LNCaP clone FGC (cell line): ENCODE data around the gene LMLN.

ENCODE experiments used
- DNase-seq: peaks from one replicate; pipeline ENCODE4 v3.0.0-alpha.2; 2011; ENCODE audit warnings: low read depth
- H3K4me3 ChIP-seq: 2 replicates; pipeline ENCODE4 v1.5.1; 2011; ENCODE audit warnings: mild to moderate bottlenecking, low read depth, low read length, control low read depth
- CTCF ChIP-seq: IDR thresholded peaks from 2 replicates; pipeline ENCODE4 v1.5.1; 2012; ENCODE audit warnings: mild to moderate bottlenecking; ENCODE audit not compliant: control insufficient read depth, insufficient read depth; ENCODE audit errors: extremely low read depth

Gene LMLN

GRCh38 chr3:198027799-198028390 lies 67.9 kb downstream of the LMLN start:
- no peak for TF ChIP-seq CTCF
- DNase-seq: no peak
- no peak overlapping the region for H3K4me3 ChIP-seq

- no peak overlapping the region for H3K4me3 ChIP-seq
- no peak for DNase-seq
- TF ChIP-seq CTCF: no peak
Observed at GRCh38 chr3:198028718-198029117, 68.7 kb downstream of the LMLN start.

GRCh38 chr3:198030125-198030524 lies 70.1 kb downstream of the LMLN start:
- no peak overlapping the region for H3K4me3 ChIP-seq
- peak; percentile 1 for DNase-seq
- TF ChIP-seq CTCF: no peak

- TF ChIP-seq CTCF: no peak
- no peak overlapping the region for H3K4me3 ChIP-seq
- no peak for DNase-seq
Observed at GRCh38 chr3:198030726-198031125, 70.7 kb downstream of the LMLN start.

- TF ChIP-seq CTCF: no peak
- no peak overlapping the region for H3K4me3 ChIP-seq
- no peak for DNase-seq
Observed at GRCh38 chr3:198032039-198032936, 72.3 kb downstream of the LMLN start.

- DNase-seq: no peak
- TF ChIP-seq CTCF: no peak
- no peak overlapping the region for H3K4me3 ChIP-seq
Observed at GRCh38 chr3:198043119-198043518, 83.1 kb downstream of the LMLN start.
